DMS 273 (cell line): Measurements from ENCODE around the gene LBHD2.
A peak's percentile ranks its signal among the peaks of the same experiment; 100 is the strongest.
"Not testable (repeated sequence)": the region's sequence is repeated elsewhere in the genome, so short reads cannot be mapped to it uniquely, and the experiment has no call there.

Experiments
- DNase-seq: peaks from one replicate; lab custom pipeline; 2025; ENCODE audit not compliant: unreplicated experiment; lab: John Stamatoyannopoulos, UW

Gene LBHD2

DNA sequence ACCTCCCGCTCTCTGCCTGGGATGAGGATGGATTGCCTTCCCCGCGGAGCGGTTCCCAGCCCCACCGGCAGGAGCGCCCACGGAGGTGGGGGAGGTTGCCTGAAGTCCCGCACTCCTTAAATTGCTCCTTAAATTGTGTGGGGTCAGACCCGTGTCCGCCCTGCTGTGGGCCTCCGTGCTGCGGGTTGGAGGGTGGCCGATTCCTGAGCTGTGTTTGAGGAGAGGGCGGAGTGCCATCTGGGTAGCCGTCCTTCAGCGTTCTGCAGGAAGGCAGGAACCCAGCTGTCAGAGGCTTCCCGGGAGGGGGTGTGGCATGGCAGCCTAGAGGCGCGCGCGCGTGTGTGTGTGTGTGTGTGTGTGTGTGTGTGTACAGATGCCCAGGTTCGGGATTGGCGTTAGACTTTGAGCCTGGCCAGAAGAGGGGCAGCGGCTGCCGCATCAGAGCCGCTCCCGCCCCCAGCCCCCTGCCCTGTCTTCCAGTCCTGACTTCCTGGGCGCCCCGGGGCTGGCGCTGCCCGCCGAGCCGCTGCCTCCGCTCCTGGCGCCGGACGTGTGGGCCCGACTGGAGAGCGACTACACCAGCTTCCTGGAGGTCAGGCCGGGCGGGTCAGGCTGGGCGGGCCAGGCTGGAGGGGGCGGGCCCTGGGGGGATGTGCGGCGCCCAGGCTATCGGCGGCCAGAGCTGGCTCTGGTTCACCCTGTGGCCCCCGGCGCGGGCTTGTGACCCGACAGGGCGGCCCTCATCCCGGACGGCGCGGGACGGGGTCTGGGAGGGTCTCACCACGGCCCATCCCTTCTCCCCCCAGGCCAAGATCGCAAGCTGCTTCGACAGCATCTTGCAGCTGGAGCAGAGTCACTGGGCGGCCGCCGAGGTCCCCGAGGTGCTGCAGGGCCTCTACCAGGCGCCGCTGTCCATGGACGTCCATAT is 19.7 kb downstream of the LBHD2 start:
- peak; percentile 96 for DNase-seq

DNA sequence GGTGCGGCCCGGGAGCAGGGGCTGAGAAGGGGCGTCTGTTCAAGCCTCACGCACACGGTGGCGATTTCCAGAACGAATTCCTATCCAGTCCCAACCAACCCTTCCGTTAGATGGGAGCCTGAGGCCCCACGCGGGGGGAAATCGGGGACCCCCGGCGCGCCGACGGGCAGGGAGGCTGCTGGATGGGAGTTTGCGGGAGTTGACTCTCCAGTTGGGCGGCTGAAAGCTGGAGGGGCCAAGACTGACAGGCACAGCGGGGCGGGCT is 20.3 kb downstream of the LBHD2 start:
- DNase-seq = peak; percentile 59

DNA sequence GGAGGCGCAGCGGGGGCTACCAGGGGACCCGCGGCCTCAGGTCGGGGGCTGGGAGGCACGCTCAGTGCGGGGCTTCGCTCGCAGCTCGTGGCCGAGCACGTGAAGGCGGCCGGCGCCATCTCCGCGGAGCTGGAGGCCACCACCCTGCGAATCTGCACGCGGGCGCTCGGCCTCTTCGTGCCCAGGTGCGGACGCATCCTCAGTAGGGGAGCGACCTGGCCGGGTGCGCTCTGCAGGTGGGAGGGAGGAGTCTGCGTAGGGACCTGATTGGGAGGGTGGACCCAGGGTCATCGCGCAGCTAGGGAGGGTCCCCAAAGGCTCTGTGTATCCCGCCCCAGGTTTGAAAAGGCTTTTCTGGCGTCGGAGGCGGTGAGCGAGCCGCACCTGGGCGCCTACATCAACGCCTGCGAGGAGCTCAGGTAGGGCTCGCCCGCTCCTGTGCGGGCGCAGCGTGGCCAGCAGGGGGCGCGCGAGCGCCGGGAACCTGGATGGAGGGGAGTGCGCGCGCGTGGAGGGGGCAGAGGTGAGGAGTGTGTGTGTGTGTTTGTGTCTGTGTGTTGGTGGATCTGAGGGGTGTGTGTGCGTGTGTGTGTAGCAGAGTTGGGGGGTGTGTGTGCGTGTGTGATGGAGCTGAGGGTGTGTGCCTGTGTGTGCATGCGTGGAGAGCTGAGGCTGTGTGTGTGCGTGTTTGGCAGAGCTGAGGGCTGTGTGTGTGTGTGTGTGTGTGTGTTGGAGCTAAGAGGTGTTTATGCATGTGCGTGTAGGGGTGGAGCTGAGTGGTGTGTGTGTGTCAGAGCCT is 20.8 kb downstream of the LBHD2 start:
- peak; percentile 79 for DNase-seq

DNA sequence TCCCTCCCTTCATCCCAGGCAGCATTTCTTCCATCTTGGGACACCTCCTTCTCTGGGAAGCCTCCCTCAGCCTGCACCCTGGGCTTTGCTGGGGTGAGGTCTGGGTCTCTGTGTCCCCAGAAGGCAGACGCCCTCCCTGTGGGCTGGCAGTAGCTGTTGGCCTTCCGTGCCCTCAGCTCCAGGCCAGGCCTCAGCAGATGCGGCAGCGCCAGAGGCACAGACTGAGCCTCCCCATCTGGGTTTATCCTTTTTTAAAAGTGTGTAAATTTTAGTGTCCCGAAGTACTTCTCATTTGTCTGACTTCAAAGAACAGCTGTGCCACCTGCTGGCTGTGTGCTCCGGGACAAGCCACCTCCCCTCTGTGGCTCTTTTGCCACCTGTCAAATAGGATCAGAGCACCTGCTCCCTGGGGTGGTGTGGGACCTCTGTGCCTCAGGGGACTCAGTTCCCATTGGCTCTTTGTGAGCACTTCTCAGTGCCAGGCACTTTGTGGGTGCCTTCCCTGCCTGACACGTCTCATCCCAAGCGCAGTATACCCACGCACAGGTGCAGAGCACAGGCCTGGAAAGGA is 21.7 kb downstream of the LBHD2 start:
- peak; percentile 65 for DNase-seq

DNA sequence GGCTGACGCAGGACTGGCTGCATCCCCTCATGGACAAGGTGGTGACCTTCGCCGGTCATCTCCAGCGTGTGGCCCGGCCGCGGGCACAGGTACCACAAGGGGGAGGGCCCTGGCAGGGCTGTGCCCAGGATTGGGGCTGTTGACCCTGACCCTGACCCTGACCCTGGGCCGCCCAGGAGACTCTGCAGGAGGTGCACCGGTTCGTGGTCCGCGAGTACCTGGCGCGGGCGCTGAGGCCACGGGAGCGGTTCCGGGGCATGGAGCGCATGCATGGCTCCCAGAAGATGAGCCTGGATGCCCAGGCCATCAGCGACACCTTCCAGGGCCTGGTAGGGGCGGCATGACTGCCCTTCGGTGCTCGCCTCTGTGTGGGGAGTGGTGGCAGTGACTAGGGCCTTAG is 23.4 kb downstream of the LBHD2 start:
- DNase-seq = no peak

DNA sequence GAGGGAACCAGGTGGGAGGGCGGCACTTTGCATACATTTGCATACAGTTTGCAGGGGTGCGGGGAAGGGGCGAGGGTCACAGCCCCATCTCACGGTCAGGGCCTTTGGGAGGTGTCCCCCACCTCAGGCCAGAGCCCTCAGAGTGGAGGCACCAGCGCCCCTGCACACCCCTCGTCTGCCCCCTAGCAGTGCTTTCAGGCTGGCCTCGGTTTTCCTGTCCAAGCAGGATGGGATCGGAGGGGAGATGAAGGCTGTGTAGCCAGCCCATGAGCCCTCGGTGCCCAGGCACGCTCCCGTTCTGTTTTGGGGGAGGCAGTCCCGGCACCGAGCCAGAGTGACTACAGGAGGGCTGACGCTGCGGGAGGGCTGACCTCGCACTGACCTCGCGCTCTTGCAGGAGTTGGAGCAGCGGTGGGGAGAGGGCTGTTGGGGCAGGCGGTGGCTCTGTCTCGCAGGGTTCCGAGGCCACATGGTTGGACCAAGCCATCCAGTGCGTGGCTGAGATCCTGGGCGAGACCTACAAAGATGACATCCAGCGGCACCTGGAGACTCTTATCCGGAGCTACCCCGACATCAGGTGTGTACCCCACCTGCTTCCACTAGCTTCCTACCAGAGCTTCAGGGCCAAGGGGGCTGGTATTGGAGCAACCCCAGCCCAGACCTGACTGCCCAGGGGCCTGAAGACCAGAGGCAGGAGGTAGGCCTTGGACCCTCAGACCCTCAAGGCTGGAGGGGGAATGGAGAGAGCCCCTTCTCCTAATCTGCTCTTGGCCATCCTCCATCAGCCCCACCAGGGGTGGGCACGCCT is 24.1 kb downstream of the LBHD2 start:
- DNase-seq = no peak

DNA sequence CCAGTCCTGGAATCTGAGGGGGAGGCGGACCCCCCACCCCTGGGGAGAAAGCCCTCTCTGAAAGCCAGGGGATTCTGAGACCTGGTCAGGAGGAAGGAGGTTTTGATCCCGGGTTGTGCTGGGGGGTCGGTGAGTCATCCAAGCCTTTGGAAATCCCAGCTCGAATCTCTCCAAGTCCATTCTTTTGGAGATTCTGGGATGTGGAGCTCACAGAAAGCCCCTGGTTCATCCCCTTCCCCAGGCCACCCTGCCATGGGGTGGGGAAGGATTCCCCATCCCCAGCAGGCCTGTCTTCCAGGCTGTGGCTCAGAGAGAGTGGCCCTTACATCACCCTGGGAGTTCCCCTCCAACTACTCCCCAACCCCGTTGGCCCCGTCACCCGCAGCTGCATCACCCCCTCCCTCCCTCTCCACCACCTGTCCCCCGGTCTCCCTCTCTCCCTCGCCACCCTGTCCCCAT is 24.8 kb downstream of the LBHD2 start:
- peak; percentile 69 for DNase-seq

DNA sequence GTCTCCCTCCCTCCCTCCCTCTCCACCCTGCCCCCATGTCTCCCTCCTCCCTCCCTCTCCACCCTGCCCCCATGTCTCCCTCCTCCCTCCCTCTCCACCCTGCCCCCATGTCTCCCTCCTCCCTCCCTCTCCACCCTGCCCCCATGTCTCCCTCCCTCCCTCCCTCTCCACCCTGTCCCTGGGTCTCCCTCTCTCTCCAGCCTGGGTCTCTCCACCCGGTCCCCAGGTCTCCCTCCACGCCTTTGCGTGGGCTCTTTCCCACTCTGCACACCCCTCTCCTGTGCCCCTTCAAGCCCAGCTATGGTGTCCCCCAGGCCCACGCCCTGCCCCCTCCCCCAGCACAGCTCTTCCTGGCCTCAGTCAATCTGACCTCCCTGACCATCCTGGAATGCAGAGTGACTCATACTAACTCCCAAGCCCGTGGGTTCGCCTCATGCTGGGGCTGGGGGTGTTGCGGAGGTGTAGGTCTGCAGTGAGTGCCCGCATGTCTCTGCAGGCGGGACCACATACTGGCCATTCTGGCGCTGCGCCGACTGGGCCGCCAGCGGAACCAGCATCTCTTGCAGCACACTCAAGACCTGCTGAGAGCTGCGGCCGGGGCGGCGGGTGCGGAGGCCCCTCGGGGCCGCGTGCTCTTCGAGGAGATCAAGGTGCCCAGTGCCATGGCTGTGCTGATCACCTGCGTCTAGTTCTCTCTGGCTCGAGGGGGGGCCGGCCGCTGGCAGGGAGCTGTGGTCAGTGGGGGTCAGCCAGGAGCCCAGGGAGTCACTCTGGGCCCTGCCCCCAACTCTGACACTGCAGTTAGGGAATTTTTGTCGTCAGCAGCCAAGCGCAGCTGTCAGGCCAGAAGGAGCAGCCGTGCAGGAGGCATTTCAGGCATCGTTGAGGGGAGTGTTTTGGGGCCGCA is 25.8 kb downstream of the LBHD2 start:
- DNase-seq = peak; percentile 84

DNA sequence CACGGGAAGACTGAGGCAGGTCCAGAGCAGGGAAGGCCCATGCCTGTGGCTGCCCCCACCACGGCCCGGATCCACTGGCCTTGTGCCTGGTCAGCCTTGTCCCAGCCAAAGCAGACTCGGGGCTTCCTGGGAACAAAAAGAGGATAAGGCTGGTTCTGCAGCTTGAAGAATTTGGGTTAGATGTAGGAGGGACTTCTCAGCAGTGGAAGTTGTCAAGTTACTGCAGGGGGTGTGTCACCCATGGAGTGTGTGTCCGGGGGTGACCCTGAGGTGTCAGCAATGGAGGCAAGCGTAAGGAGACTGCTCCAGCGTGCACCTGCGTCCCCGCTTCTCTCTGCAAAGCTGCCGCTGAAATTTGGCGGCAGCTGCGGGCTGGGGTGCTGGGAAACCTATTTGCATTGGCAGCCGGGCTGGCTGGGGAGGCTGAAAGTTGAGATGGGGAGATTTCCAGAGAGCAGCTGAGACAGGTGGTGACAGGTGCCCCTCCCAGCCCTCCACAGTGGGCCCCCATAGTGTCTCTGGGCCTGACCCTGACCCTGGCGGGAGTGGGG is 26.7 kb downstream of the LBHD2 start:
- DNase-seq = peak; percentile 91

DNA sequence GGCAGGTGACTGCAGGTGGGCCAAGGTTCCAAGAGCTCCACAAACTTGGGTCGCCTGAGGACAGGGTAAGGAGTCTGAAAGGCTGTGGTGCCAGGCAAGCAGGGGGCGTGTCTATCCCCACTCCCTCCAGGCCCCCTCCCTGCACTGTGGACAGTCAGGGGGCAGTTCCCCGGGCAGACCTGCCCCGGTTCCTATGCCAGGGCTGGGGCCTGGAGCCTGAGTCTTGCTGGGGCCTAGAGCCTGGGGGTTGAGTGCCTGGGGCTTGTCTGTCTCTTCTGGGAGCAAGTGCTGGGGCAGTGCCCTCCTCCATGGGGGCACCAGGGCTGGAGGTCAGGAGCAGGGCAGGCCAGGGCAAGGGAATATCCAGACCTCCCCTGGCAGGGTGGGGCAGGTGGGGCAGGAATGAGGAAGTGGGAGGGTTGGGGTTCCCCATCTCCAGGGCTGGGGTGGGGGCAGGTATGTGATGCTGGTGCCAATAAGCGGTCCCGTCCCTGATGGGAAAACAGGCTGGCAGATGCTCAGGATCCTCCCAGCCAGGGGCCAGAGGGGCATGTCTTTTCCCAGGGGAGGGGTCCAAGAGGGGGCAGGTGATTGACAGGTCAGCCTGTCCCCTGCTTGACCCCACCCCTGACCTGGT is 27.3 kb downstream of the LBHD2 start:
- peak; percentile 71 for DNase-seq

DNA sequence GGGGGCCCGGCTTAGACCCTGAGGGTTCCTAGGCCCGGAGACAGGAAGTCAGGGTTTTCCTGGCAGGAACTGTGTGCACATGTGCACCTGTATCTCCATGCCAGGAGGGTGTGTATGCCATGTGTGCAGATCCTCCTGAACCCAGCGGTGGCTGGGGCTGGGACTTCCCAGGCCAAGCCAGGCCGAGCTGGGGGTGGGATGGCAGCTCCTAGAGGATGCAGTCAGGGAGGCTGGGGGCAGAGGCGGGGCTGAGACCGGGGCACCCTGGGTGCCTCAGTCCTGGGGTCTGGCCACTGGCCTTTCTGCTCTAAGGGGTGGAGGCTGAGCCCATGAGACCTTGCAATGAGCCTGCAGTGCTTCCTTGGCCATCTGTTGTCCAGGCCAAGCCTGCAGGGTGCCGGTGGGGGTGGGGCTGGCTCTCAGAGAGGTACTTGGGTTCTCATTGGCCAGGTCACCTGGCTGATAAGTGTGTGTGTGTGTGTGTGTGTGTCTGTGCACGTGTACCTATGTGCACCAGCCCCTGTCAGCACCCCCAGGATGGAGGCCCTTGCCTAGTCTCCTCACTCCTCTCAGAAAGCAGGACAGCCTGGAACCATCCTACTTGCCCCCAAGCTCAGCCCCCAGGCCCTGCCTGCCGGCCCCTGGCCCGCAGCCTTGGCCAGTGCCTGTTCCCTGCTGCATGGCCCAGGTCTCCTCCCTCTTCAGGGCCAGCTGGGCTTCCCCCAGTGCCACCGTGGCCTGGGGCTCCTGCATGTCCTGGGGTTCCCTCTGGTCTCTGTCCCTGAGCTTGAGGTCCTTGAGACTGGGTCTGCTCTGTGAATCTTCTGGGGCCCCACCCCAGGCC is 28.6 kb downstream of the LBHD2 start:
- DNase-seq = peak; percentile 76

DNA sequence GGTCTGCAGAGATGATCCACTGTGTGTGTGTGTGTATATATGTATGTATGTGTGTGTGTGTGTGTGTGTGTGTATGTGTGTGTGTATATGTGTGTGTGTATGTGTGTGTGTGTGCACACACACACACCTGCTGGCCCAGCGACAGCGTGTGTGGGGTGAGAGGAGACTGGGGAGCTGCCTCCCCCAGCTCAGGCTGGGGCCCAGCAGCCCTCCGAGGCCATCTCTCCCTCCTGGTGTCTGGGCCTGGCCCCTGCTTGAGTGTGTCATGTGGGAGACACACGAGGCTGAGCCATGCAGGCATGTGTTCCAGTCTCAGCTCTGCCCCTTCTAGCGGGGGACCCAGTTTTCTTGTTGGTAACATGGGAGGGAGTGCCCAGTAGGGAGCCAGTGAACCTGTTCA is 29.3 kb downstream of the LBHD2 start:
- DNase-seq = no peak

DNA sequence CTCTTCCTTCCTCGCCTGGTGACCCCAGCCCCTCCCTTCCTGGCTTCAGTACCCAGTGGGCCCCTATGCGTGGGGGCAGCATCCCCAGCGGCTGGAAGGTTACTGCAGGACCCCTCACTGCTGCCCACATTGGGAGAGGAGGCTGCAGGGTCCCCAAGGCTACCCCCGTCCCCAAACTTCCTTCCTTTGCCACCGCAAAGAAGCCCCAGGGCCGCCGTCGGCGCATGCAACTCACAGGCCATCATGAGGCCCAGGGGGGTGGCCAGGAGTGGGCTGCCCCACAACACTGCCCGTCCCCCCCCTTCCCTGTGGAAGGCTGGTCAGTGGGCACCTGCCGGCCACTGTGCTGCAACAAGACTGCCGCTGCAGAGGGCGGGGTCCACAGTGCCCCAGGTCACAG is 29.8 kb downstream of the LBHD2 start:
- no peak for DNase-seq

DNA sequence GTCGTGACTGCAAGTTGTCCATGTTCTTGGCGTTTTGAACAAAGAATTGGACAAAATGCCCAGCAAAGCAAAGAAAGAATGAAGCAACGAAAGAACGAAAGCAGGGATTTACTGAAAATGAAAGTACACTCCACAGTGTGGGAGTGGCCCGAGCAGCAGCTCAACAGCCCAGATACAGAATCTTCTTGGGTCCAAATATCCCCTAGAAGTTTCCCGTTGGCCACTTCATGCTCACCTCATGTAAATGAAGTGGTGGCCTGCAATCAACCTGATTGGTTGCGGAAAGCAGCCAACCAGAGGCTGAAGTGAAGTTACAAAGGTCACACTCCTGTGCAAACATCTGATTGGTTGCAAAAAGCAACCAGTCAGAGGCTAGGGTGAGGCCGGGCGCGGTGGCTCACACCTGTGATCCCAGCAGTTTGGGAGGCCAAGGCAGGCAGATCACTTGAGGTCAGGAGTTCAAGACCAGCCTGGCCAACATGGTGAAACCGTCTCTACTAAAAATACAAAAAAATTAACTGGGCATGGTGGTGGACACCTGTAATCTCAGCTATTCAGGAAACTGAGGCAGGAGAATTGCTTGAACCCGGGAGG is 31.2 kb downstream of the LBHD2 start:
- not testable (repeated sequence) for DNase-seq

DNA sequence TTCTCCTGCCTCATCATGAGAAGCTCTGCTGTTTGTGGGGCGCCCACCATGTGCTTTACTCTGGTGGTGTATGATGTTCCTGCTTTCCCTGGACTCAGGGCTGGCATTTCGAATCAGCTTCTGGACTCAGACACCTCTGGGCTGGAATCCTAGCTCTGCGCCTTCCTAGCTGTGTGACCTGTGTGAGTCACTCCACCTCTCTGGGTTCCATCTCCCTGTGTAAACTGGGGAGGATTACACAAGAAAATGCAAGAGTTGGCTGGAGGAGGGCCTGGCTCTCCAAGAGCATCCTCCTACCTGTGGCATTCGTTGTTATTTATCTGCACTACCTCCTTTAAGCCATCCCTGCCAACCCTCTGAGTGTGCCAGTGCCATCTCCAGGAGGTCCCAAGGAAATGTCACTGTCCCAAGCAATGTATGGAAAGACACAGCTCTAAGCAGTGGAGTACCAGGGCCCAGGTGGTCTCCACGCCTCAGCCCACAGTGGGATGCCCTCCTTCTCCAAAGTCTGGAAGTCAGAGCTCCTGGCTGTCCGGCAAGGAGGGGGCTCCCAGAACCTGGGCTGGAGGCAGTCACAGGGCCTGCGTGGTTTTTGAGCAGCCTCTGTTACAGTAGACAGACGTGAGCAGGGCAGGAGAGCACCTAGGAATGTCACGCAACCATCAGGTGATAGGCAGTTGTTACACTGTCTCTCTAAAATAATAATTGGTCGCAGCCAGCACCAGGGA is 32.0 kb downstream of the LBHD2 start:
- no peak for DNase-seq

DNA sequence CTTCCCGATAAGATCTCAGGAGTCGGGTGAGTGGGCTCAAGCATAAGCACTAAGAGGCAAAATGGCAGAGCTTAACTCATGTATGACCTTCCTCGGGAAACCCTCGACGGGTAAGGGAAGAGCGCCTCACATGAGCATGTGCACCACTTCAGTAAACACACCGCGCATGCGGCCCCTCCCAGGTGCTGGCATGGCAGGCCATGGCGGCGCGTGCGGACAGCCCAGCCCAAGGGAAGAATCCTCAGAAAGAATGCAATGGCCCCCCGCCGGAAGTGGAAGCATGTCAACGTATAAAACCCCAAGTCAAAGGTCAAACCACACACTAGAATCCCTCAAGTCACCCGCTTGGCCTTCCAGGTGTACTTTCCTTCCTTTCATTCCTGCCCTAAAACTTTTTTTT is 32.6 kb downstream of the LBHD2 start:
- no peak for DNase-seq

DNA sequence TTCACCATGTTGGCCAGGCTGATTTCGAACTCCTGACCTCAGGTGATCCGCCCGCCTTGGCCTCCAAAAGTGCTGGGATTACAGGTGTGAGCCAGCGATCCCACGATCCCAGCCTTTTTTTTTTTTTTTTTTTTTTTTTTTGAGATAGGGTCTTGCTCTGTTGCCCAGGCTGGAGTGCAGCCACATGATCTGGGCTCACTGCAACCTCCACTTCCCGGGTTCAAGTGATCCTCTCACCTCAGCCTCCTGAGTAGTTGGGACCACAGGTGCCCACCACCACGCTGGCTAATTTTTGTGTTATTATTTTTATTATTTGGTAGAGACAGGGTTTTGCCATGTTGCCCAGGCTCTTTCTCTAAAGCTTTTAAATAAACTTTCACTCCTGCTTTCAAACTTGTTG is 33.5 kb downstream of the LBHD2 start:
- DNase-seq = not testable (repeated sequence)
